HG03196 (cell line): ENCODE data around the gene PCDHB6.
"Not testable (repeated sequence)": the region's sequence is repeated elsewhere in the genome, so short reads cannot be mapped to it uniquely, and the experiment has no call there.

ENCODE experiments used
- ATAC-seq: cut with Tn5 transposase; IDR thresholded peaks from one replicate; pipeline ENCODE4 v1.9.1; 2021; ENCODE audit not compliant: unreplicated experiment

Gene PCDHB6

DNA sequence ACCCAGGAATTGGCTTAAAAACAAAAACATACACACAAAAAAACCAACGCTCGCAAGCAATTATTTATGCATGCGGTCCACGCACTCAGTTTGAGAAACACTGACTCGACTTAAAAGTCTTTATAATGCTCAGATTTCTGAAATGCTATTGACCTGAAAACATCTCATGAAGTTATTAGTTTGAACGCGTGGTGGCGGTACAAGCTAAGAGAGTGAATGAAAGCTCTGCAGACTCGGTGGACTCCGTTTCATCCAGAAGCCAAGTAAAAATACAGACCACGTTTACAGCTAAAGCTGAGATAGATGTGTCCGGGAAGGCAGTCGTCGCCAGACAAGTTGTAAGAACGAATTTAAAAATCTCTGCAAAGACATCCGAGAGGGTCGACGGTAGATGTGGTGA, at the start of gene PCDHB6:
Gene PCDHB6, plus strand, starts transcription at position 246 of the 400 bp plus-strand sequence. CDS start 201 bp downstream, outside the sequence.
- ATAC-seq, result no peak

DNA sequence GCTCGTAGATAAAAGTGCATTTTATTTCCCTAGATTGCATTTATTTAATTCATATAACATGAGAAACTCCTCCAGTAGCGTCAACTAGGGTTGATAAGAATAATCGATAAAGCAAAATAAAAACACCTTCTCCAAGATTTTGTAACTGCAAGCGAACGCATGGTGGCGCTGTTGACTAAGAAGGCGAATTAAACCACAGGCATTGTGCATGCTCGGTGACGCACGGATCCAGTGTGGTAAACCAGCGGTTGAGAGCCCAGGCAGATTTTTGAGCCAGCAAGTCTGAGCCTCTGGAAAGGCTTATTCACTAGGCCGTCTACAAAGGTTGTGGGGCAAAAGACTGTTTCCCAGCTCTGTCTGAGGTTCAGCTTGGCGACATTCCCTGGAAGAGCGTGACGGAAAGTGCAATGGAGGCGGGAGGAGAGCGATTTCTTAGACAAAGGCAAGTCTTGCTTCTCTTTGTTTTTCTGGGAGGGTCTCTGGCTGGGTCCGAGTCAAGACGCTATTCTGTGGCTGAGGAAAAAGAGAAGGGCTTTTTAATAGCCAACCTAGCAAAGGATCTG, 49.5 kb upstream of the PCDHB6 start, which contains the start of gene PCDHB3:
Gene PCDHB3, plus strand, starts transcription at position 231 of the 563 bp plus-strand sequence. Its CDS starts 177 bp downstream, at position 408.
- ATAC-seq, result no peak

DNA sequence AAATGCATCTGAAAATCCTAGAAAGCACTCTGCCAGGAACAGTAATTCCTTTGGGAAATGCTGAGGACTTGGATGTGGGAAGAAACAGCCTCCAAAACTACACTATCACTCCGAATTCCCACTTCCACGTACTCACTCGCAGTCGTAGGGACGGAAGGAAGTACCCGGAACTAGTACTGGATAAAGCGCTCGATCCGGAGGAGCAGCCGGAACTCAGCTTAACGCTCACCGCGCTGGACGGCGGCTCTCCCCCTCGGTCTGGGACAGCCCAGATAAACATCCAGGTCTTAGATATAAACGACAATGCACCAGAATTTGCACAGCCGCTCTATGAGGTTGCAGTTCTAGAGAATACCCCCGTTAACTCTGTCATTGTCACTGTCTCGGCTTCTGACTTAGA, 48.8 kb upstream of the PCDHB6 start:
- no peak for ATAC-seq

DNA sequence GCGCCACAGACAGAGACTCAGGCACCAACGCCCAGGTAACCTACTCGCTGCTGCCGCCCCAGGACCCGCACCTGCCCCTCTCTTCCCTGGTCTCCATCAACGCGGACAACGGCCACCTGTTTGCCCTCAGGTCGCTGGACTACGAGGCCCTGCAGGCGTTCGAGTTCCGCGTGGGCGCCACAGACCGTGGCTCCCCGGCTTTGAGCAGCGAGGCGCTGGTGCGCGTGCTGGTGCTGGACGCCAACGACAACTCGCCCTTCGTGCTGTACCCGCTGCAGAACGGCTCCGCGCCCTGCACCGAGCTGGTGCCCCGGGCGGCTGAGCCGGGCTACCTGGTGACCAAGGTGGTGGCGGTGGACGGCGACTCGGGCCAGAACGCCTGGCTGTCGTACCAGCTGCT, 47.8 kb upstream of the PCDHB6 start:
- ATAC-seq, result not testable (repeated sequence)

DNA sequence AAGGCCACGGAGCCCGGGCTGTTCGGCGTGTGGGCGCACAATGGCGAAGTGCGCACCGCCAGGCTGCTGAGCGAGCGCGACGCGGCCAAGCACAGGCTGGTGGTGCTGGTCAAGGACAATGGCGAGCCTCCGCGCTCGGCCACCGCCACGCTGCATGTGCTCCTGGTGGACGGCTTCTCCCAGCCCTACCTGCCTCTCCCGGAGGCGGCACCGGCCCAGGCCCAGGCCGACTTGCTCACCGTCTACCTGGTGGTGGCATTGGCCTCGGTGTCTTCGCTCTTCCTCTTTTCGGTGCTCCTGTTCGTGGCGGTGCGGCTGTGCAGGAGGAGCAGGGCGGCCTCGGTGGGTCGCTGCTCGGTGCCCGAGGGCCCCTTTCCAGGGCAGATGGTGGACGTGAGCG, 47.4 kb upstream of the PCDHB6 start:
- not testable (repeated sequence) for ATAC-seq

DNA sequence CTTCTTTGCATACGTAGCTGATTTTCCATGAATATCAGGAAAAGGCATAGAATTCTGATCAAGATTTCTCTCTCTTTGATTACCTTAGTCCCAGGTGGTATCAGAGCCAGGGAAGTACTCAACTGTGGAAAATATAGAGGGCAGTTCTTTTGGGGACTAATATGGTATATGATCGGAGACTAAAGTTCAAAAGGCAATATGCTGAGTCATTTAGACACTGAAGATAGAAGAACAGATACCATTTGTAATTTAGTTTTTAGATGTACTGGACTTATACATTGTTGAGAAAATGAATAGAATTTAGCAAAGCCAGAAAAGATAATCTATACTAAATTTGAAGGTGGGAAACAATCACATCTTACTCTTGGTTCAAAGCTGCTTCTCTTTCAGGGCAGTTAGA, 44.5 kb upstream of the PCDHB6 start:
- no peak for ATAC-seq

DNA sequence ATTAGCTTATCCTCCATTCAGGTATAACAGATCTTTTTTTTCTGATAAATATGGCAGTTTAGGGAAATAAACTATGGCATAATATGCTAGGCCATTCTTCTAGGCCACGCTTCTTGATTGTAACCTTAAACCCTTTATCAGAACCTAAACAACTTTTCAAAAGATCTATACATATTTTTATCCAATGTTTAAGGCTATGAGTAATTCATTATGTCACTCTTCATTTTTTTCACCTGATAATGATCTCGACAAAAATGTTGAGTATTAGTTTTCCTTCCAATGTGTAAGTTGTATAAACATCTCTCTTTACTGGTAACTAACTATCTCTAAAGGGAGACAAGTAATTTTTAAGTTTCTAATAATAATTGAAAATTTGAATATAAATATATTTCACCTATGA, 30.6 kb upstream of the PCDHB6 start:
- ATAC-seq, result no peak

DNA sequence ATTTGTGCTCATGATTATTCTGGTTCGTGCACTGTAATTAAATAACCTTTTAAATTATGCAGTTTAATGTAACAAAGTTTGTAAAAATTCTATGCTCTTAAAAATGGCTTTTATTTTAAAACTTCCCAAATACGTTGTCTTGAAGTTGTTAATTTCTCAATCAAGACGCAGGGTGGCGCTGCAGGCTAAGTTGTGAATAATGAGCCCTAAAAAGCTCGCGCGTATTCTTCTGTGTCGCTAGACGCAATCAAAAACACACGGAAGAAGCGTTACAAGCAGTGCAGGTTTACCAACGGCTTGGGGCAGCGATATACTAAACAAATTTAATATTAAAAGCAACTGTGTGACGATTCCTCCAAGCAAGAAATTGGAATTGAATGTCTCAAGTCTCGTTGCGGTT, 28.3 kb upstream of the PCDHB6 start, which contains the start of gene PCDHB4:
Gene PCDHB4, plus strand, starts transcription at position 256 of the 400 bp plus-strand sequence. CDS start 181 bp downstream, outside the sequence.
- ATAC-seq, result no peak

DNA sequence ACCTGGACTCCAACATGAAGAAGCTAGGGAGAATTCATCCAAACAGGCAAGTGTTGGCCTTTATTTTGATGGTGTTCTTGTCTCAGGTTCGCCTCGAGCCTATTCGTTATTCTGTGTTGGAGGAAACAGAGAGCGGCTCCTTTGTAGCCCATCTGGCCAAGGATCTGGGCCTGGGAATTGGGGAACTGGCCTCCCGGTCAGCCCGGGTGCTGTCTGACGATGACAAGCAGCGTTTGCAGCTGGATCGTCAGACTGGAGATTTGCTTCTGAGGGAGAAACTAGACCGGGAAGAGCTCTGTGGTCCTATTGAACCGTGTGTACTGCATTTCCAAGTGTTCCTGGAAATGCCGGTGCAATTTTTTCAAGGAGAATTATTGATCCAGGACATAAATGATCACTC, 27.9 kb upstream of the PCDHB6 start:
- ATAC-seq, result no peak

DNA sequence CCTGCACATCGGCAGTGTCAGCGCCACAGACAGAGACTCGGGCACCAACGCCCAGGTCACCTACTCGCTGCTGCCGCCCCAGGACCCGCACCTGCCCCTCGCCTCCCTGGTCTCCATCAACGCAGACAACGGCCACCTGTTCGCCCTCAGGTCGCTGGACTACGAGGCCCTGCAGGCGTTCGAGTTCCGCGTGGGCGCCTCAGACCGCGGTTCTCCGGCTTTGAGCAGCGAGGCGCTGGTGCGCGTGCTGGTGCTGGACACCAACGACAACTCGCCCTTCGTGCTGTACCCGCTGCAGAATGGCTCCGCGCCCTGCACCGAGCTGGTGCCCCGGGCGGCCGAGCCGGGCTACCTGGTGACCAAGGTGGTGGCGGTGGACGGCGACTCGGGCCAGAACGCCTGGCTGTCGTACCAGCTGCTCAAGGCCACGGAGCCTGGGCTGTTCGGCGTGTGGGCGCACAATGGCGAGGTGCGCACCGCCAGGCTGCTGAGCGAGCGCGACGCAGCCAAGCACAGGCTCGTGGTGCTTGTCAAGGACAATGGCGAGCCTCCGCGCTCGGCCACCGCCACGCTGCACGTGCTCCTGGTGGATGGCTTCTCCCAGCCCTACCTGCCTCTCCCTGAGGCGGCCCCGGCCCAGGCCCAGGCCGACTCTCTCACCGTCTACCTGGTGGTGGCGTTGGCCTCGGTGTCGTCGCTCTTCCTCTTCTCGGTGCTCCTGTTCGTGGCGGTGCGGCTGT, 26.3 kb upstream of the PCDHB6 start:
- not testable (repeated sequence) for ATAC-seq

DNA sequence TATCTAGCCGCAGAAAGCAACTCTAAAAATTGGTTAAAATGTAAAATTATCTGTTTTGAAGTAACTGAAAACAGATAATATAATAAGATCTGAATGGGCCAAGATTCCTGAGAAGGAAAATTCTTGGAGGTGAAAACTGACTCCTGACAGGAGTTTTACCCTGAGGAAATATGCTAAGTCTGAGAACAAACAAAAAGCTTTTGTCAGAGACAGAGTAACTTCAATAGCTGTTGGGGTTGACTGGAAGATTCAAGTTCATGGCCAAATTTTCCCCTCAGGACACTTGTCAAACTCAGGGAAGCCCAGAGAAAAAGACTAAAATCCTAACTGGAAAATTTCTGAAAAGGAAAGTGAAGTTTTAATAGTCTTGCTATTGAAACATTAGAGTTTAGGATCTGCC, 22.6 kb upstream of the PCDHB6 start:
- no peak for ATAC-seq

DNA sequence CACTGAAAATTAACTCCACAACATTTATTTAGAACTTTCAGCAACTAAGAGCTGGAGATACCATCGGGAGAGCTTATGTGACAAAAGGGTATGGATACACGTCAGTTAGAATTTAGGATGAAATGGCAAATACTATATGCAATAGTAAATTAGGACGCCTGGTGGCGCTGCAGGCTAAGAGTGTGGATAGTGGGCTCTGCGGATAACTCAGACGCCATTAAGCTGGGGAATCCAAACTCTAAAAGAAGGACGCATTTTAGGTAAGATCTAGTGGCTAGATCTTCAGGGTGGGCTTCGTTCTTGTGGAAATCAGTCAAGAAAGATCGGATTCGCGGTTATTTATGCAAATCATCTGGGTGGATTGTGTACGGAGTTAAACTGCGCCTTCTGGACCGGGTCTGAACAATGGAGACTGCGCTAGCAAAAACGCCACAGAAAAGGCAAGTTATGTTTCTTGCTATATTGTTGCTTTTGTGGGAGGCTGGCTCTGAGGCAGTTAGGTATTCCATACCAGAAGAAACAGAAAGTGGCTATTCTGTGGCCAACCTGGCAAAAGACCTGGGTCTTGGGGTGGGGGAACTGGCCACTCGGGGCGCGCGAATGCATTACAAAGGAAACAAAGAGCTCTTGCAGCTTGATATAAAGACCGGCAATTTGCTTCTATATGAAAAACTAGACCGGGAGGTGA, 14.7 kb upstream of the PCDHB6 start, which contains the start of gene PCDHB5:
Gene PCDHB5, plus strand, starts transcription at position 177 of the 688 bp plus-strand sequence. Its CDS starts 229 bp downstream, at position 406.
- ATAC-seq, result no peak

DNA sequence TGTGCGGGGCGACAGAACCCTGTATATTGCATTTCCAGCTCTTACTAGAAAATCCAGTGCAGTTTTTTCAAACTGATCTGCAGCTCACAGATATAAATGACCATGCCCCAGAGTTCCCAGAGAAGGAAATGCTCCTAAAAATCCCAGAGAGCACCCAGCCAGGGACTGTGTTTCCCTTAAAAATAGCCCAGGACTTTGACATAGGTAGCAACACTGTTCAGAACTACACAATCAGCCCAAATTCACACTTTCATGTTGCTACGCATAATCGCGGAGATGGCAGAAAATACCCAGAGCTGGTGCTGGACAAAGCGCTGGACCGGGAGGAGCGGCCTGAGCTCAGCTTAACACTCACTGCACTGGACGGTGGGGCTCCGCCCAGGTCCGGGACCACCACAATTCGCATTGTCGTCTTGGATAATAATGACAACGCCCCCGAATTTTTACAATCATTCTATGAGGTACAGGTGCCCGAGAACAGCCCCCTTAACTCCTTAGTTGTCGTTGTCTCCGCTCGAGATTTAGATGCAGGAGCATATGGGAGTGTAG, 14.1 kb upstream of the PCDHB6 start:
- ATAC-seq, result no peak

DNA sequence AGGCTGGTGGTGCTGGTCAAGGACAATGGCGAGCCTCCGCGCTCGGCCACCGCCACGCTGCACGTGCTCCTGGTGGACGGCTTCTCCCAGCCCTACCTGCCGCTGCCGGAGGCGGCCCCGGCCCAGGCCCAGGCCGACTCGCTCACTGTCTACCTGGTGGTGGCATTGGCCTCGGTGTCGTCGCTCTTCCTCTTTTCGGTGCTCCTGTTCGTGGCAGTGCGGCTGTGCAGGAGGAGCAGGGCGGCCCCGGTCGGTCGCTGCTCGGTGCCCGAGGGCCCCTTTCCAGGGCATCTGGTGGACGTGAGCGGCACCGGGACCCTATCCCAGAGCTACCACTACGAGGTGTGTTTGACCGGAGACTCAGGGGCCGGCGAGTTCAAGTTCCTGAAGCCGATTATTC, 12.5 kb upstream of the PCDHB6 start:
- not testable (repeated sequence) for ATAC-seq

DNA sequence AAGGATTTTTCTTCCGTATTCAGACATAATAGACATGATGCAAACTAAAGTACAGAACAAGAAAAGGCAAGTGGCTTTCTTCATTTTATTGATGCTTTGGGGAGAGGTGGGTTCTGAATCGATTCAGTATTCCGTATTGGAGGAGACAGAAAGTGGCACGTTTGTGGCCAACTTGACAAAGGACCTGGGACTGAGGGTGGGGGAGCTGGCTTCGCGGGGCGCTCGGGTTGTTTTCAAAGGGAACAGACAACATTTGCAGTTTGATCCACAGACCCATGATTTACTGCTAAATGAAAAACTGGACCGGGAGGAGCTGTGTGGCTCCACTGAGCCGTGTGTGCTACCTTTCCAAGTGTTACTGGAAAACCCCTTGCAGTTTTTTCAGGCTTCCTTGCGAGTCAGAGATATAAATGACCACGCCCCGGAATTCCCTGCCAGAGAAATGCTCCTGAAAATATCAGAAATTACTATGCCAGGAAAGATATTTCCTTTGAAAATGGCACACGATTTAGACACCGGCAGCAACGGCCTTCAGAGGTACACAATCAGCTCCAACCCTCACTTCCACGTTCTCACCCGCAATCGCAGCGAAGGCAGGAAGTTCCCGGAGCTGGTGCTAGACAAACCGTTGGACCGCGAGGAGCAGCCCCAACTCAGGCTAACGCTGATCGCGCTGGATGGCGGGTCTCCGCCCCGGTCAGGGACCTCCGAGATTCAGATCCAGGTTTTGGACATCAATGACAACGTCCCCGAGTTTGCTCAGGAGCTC, 551 bp downstream of the PCDHB6 start:
- ATAC-seq, result no peak

DNA sequence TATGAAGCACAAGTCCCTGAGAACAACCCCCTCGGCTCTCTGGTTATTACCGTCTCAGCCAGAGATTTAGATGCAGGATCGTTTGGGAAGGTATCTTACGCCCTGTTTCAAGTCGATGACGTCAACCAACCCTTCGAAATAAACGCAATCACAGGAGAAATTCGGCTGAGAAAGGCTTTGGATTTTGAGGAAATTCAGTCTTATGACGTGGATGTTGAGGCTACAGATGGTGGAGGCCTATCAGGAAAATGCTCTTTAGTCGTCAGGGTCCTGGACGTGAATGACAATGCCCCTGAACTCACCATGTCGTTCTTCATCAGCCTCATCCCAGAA, 1.1 kb downstream of the PCDHB6 start:
- no peak for ATAC-seq

DNA sequence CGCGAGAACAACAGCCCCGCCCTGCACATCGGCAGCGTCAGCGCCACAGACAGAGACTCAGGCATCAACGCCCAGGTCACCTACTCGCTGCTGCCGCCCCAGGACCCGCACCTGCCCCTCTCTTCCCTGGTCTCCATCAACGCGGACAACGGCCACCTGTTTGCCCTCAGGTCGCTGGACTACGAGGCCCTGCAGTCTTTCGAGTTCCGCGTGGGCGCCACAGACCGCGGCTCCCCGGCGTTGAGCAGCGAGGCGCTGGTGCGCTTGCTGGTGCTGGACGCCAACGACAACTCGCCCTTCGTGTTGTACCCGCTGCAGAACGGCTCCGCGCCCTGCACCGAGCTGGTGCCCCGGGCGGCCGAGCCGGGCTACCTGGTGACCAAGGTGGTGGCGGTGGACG, 1.8 kb downstream of the PCDHB6 start:
- not testable (repeated sequence) for ATAC-seq

DNA sequence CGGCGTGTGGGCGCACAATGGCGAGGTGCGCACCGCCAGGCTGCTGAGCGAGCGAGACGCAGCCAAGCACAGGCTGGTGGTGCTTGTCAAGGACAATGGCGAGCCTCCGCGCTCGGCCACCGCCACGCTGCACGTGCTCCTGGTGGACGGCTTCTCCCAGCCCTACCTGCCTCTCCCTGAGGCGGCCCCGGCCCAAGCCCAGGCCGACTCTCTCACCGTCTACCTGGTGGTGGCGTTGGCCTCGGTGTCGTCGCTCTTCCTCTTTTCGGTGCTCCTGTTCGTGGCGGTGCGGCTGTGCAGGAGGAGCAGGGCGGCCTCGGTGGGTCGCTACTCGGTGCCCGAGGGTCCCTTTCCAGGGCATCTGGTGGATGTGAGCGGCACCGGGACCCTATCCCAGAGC, 2.2 kb downstream of the PCDHB6 start:
- not testable (repeated sequence) for ATAC-seq

DNA sequence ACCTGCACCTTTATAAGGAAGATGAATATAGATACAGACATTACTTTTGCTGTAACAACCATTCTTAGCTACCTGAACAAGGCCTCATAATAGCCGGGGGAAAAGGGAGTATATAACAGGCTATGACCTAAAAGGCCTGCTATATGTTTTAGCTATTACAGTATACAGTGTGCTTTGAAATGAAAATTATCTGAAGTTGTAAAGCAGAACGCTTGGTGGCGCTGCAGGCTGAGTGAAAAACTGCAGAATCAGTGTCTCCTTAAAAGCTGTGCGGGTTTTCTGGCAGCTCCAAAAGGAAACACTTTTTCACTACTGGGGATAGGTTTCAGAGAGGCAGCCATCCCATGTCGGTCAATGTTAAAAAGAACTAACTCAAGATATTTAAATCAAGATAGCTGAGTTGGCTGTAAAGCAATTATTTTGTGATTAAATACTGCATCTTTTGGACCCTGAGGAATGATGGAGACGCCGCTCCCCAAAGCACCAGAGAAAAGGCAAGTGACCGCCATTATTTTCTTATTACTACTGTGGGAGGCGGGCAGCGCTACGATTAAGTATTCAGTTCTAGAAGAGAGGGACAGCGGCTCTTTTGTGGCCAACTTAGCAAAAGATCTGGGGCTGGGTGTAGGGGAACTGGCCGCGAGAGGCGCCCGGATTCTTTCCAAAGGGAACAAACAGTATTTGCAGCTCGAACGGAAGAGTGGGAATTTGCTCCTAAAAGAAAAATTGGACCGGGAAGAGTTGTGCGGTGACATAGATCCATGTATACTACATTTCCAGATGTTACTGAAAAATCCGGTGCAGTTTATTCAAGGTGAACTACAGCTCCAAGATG, 5.9 kb downstream of the PCDHB6 start:
- no peak for ATAC-seq

DNA sequence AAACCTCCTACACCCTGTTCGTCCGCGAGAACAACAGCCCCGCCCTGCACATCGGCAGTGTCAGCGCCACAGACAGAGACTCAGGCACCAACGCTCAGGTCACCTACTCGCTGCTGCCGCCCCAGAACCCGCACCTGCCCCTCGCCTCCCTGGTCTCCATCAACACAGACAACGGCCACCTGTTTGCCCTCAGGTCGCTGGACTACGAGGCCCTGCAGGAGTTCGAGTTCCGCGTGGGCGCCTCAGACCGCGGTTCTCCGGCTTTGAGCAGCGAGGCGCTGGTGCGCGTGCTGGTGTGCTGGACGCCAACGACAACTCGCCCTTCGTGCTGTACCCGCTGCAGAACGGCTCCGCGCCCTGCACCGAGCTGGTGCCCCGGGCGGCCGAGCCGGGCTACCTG, 7.5 kb downstream of the PCDHB6 start:
- ATAC-seq, result not testable (repeated sequence)
